ENCODE results near the gene ATXN2L. TPM values are rescaled to one million over a fixed set of nuclear protein-coding genes. Genes with fewer than 3 reads are reported as not detected.

Gene ATXN2L
- total and polyA plus RNA-seq, 2 donors from 2014 or later: 43.2 to 102 TPM

GRCh38 chr16:28879261-28879840 lies 56.6 kb downstream of the ATXN2L start:
- Histone ChIP-seq H3K27ac (ENCODE audit: low read depth in 2 of 2, low read length in 2 of 2) (no peak overlapping the region), H3K27me3 (ENCODE audit: control insufficient read depth, insufficient read depth, low read length) (no peaks in the 10 kb centered on the region), H3K9me3 (ENCODE audit: control insufficient read depth in 2 of 3, insufficient read depth in 1 of 3, low read length in 3 of 3) (no peaks in the 10 kb centered on the region), H3K4me3 (ENCODE audit: low read length in 3 of 3) (peak overlapping the region; percentile 64 to 70 (median 65)), H3K36me3 (ENCODE audit: control insufficient read depth in 2 of 3, insufficient read depth in 3 of 3, low read length in 3 of 3) (no peaks in the 10 kb centered on the region), H3K4me1 (ENCODE audit: control insufficient read depth in 2 of 3, insufficient read depth in 2 of 3, low read depth in 1 of 3, low read length in 3 of 3) (peaks cover 0 to 11% (median 3%) of the 10 kb centered on the region in 3 donors), H3K9ac (ENCODE audit: low read length in 3 of 3) (peak overlapping the region in 2 of 3 donors; percentile 38 to 54)
- intact Hi-C loops (cut with DNase I): no loop called here
- DNase-seq (peak in 1 of 5 donors; percentile 68), FAIRE-seq (no peak)
- TF ChIP-seq, protein P1, sequence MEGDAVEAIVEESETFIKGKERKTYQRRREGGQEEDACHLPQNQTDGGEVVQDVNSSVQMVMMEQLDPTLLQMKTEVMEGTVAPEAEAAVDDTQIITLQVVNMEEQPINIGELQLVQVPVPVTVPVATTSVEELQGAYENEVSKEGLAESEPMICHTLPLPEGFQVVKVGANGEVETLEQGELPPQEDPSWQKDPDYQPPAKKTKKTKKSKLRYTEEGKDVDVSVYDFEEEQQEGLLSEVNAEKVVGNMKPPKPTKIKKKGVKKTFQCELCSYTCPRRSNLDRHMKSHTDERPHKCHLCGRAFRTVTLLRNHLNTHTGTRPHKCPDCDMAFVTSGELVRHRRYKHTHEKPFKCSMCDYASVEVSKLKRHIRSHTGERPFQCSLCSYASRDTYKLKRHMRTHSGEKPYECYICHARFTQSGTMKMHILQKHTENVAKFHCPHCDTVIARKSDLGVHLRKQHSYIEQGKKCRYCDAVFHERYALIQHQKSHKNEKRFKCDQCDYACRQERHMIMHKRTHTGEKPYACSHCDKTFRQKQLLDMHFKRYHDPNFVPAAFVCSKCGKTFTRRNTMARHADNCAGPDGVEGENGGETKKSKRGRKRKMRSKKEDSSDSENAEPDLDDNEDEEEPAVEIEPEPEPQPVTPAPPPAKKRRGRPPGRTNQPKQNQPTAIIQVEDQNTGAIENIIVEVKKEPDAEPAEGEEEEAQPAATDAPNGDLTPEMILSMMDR (IDR thresholded peaks at IDR 0.05; ENCODE audit: borderline replicate concordance, extremely low read depth, insufficient read depth): no peak

DNA sequence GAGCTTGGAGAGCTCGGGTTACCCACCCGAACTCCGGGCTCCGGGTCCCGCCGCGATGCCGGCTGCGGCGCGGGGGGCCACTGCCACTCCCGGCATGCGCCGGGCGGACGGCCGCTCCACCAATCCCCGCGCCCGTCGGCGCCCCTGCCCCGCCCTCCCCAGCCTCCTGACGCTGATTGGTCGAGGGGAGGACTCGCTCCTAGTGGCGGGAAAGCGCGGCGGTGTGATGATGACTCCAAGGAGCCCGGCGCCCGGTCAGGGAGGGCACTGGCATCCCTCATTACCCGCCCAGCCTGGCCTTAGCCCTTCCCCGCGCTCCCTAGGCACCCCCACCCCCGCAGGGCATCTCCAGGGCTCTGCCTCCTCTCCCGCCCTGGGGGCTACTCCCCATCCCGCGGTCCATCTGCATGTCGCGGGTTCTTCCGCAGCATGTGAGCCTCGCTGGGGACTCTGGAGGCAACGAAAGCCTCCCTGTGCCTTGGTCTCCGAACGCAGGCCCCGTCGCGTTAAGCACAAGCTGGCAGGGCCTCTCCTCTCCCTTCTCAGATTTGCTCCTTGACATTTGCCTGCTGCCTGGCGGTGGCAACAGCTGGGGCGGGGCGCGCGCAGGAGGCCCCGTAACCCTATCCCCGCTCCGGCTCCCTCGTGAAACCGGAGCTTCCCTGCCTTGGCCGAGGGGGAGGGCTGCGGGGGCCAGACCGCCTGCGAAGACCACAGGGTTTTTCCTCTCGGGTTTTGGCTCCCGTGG lies 57.2 kb downstream of the ATXN2L start:
- intact Hi-C loops (cut with DNase I): loop anchor here (10.0 kb wide), 1 partner anchor 65 kb away; no protein-coding TSS in a partner anchor
- TF ChIP-seq, protein P1 (IDR thresholded peaks at IDR 0.05; ENCODE audit: borderline replicate concordance, extremely low read depth, insufficient read depth): no peak
- Histone ChIP-seq H3K27ac (ENCODE audit: low read depth in 2 of 2, low read length in 2 of 2) (no peak overlapping the region), H3K4me1 (ENCODE audit: control insufficient read depth in 2 of 3, insufficient read depth in 2 of 3, low read depth in 1 of 3, low read length in 3 of 3) (peaks cover 0 to 11% (median 3%) of the 10 kb centered on the region in 3 donors), H3K4me3 (ENCODE audit: low read length in 3 of 3) (peak overlapping the region; percentile 64 to 70 (median 65)), H3K36me3 (ENCODE audit: control insufficient read depth in 2 of 3, insufficient read depth in 3 of 3, low read length in 3 of 3) (no peaks in the 10 kb centered on the region), H3K9me3 (ENCODE audit: control insufficient read depth in 2 of 3, insufficient read depth in 1 of 3, low read length in 3 of 3) (no peaks in the 10 kb centered on the region), H3K9ac (ENCODE audit: low read length in 3 of 3) (peak overlapping the region in 1 of 3 donors; percentile 38), H3K27me3 (ENCODE audit: control insufficient read depth, insufficient read depth, low read length) (no peaks in the 10 kb centered on the region)
- FAIRE-seq (no peak), DNase-seq (peak; percentile 94 to 96 (median 96))

- no peaks in the 10 kb centered on the region for H3K9me3 ChIP-seq (ENCODE audit: control insufficient read depth in 2 of 3, insufficient read depth in 1 of 3, low read length in 3 of 3)
- TF ChIP-seq, protein P1 (IDR thresholded peaks at IDR 0.05; ENCODE audit: borderline replicate concordance, extremely low read depth, insufficient read depth): no peak
- H3K4me1 ChIP-seq (ENCODE audit: control insufficient read depth in 2 of 3, insufficient read depth in 2 of 3, low read depth in 1 of 3, low read length in 3 of 3): peaks cover 0 to 11% (median 3%) of the 10 kb centered on the region in 3 donors
- H3K9ac ChIP-seq (ENCODE audit: low read length in 3 of 3): no peak overlapping the region
- no peak overlapping the region for H3K27ac ChIP-seq (ENCODE audit: low read depth in 2 of 2, low read length in 2 of 2)
- H3K4me3 ChIP-seq (ENCODE audit: low read length in 3 of 3): no peak overlapping the region
- intact Hi-C loops (cut with DNase I): loop anchor here (10.0 kb wide), 1 partner anchor 64 kb away; no protein-coding TSS in a partner anchor
- no peaks in the 10 kb centered on the region for H3K27me3 ChIP-seq (ENCODE audit: control insufficient read depth, insufficient read depth, low read length)
- DNase-seq: peak in 1 of 5 donors; percentile 71
- FAIRE-seq: no peak
- H3K36me3 ChIP-seq (ENCODE audit: control insufficient read depth in 2 of 3, insufficient read depth in 3 of 3, low read length in 3 of 3): no peaks in the 10 kb centered on the region
These were observed 57.8 kb downstream of the ATXN2L start for GRCh38 chr16:28880589-28880915.

All from kidney (tissue), 14 donors.